DOHH2 (cell line): Measurements from ENCODE around the gene EPB41L2.

Source experiments
- EZH2phosphoT487 ChIP-seq: fragments of 200-600 bp; sonication (generic); IDR thresholded peaks from 2 replicates; pipeline ENCODE4 v1.6.1; 2017; ENCODE audit warnings: borderline replicate concordance, mild to moderate bottlenecking, antibody characterized with exemption, low read length, moderate library complexity, mixed read lengths
- TF ChIP-seq, protein P1 (sequence below): fragments of 200-600 bp; sonication (generic); IDR thresholded peaks from one replicate; pipeline ENCODE4 v1.5.1; 2014; ENCODE audit warnings: antibody characterized with exemption, mild to moderate bottlenecking, low read depth, low read length; ENCODE audit not compliant: poor library complexity, severe bottlenecking

DNA sequence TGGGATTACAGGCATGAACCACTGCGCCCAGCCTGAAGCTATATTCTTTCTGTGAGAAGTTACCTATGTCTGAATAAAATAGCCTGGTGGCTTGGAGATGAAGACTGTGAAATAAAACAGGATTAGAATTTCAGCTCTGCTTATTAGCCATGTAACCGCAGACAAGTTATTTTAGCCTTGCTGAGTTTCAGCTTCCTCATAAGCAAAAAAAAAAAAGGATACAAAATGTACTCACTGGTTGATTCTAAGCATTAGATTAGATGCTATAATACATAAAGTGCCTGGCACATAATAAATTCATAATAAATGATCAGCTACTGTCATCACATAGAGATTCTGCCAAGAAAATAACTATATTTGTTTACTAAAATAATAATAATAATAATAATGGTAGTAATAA lies 98.8 kb downstream of the EPB41L2 start:
- TF ChIP-seq, protein P1, sequence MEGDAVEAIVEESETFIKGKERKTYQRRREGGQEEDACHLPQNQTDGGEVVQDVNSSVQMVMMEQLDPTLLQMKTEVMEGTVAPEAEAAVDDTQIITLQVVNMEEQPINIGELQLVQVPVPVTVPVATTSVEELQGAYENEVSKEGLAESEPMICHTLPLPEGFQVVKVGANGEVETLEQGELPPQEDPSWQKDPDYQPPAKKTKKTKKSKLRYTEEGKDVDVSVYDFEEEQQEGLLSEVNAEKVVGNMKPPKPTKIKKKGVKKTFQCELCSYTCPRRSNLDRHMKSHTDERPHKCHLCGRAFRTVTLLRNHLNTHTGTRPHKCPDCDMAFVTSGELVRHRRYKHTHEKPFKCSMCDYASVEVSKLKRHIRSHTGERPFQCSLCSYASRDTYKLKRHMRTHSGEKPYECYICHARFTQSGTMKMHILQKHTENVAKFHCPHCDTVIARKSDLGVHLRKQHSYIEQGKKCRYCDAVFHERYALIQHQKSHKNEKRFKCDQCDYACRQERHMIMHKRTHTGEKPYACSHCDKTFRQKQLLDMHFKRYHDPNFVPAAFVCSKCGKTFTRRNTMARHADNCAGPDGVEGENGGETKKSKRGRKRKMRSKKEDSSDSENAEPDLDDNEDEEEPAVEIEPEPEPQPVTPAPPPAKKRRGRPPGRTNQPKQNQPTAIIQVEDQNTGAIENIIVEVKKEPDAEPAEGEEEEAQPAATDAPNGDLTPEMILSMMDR, result no peak
- TF ChIP-seq EZH2phosphoT487, result no peak
